ENCODE data around the gene PRR14L. TPM values are rescaled to one million over a fixed set of nuclear protein-coding genes. Genes with fewer than 3 reads are reported as not detected.

Gene PRR14L
- total and polyA plus RNA-seq, 2 donors (not counting 3 experiments of a cell fraction or from before 2014, with no cell fraction given) = 13.1 to 53.8 TPM

DNA sequence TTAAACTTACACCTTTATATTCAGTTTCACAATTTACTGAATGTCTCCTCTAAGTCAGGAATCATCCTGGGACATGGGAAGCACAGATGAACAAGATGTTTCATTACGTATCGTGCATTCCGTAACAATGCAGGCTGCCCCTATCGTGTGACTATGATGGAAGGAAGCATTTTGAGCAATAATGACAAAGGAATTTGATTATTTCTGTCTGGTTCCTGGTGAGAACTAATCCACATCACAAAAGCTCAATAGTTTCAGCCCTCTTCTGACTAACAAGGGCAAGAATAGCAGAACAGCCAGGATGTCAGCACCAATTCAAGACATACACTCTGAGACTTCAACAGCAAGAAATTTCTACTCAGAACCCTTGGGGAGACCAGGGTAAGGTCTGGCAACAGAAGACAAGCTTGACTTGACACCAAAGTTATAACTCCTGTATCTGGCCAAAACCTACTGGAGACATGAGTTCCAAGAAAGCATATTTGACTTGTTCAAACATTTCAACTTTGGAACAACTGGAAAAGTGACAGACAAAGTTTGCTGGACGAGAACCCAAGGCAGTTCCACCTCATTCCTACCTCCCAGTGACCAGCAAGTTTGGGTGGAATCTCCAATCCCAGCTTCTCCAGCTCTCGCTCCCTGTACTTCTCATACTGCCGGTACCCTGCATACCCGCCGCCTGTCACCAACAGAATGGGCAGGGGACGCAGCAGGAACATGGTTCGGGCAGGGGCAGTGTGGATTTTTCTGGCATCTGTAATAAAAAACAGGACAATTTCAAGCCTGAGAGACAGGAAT lies 102.2 kb downstream of the PRR14L start:
- BruUV-seq (replicated peaks) = TSS peak; percentile 74
- FAIRE-seq (peak; percentile 79), DNase-seq (ENCODE audit: low read depth, low spot score) (peak; percentile 71)
- H3K79me2 ChIP-seq (ENCODE audit: control insufficient read depth, insufficient read depth, low read length) = peaks cover 24% of the 10 kb centered on the region
- peaks cover 0 to 2% of the 10 kb centered on the region in 2 experiments for H3K36me3 ChIP-seq (ENCODE audit: control insufficient read depth in 2 of 2, extremely low read depth in 1 of 2, insufficient read depth in 2 of 2, low read length in 2 of 2)
- peaks cover 31% of the 10 kb centered on the region for H3K4me1 ChIP-seq (ENCODE audit: control insufficient read depth, extremely low read depth, insufficient read depth, low read length)
- ChIA-PET CTCF (interaction anchor here (1.1 kb wide), 1 partner anchor 9 kb away, joined by 4 read pairs; no protein-coding TSS in a partner anchor), POLR2A (interaction anchor here (1.0 kb wide), 1 partner anchor 17 kb away, joined by 3 read pairs; no protein-coding TSS in a partner anchor)
- no peaks in the 10 kb centered on the region for H3K9me3 ChIP-seq (replicated peaks; ENCODE audit: control insufficient read depth, insufficient read depth, low read length)
- peak overlapping the region; percentile 97 for H3K27ac ChIP-seq (ENCODE audit: insufficient read depth, low read depth, low read length)
- TF ChIP-seq JUN (IDR thresholded peaks at IDR 0.05; ENCODE audit: borderline replicate concordance, insufficient read depth, insufficient read length, low read depth) (peak; percentile 53), EZH2 (IDR thresholded peaks at IDR 0.05; ENCODE audit: borderline replicate concordance, low read depth, low read length, severe bottlenecking) (no peak)
- H2AFZ ChIP-seq (ENCODE audit: low read depth, low read length) = no peak overlapping the region
- H3K4me3 ChIP-seq (replicated peaks in 1 of 3; ENCODE audit: insufficient read depth in 1 of 3, low read depth in 1 of 3, low read length in 3 of 3) = no peak overlapping the region
- H3K9me1 ChIP-seq (replicated peaks; ENCODE audit: control insufficient read depth, extremely low read depth, insufficient read depth, low read length) = no peaks in the 10 kb centered on the region
- peak overlapping the region; percentile 19 for H3K4me2 ChIP-seq (ENCODE audit: insufficient read depth, low read length)
- peak overlapping the region; percentile 63 for H3K9ac ChIP-seq (replicated peaks; ENCODE audit: extremely low read depth, insufficient read depth, low read length)
- dilution Hi-C loops (cut with MboI; ENCODE audit: extremely low pct_ligation_motif_present, low sequenced_read_pairs) (no loop called here), intact Hi-C loops (cut with micrococcal nuclease) (no loop called here)
- H3K27me3 ChIP-seq (ENCODE audit: control insufficient read depth in 2 of 2, insufficient read depth in 2 of 2, low read length in 2 of 2) = no peaks in the 10 kb centered on the region
- H4K20me1 ChIP-seq (replicated peaks; ENCODE audit: control insufficient read depth, extremely low read depth, insufficient read depth, low read length) = no peaks in the 10 kb centered on the region

DNA sequence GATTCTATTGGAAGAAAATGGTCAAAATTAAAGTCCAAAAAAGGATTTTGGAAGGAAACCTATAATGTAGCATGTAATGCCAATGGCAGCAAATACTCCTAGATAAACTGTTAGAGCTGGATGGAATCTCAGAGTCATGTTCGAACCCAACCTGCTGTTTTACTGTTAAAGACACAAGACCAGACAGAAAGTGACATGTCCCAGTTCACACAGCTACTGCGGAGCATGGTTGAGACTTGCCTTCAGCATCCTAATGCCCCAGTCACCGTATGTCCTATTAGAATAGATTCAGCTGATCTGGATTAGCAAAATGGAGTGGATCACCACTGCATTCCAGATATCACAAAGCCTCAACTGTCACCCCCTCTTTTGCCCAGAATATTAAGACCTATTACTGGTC lies 102.9 kb downstream of the PRR14L start:
- no peaks in the 10 kb centered on the region for H3K9me1 ChIP-seq (replicated peaks; ENCODE audit: control insufficient read depth, extremely low read depth, insufficient read depth, low read length)
- H3K36me3 ChIP-seq (ENCODE audit: control insufficient read depth in 2 of 2, extremely low read depth in 1 of 2, insufficient read depth in 2 of 2, low read length in 2 of 2) = peaks cover 0 to 2% of the 10 kb centered on the region in 2 experiments
- no peak overlapping the region for H2AFZ ChIP-seq (ENCODE audit: low read depth, low read length)
- BruUV-seq (replicated peaks) = no TSS peak
- no peak overlapping the region for H3K4me3 ChIP-seq (replicated peaks in 1 of 3; ENCODE audit: insufficient read depth in 1 of 3, low read depth in 1 of 3, low read length in 3 of 3)
- peak overlapping the region; percentile 45 for H3K9ac ChIP-seq (replicated peaks; ENCODE audit: extremely low read depth, insufficient read depth, low read length)
- FAIRE-seq (no peak), DNase-seq (ENCODE audit: low read depth, low spot score) (no peak)
- ChIA-PET POLR2A (interaction anchor here (1.0 kb wide), 1 partner anchor 16 kb away, joined by 3 read pairs; no protein-coding TSS in a partner anchor), CTCF (interaction anchor here (1.1 kb wide), 1 partner anchor 10 kb away, joined by 4 read pairs; no protein-coding TSS in a partner anchor)
- dilution Hi-C loops (cut with MboI; ENCODE audit: extremely low pct_ligation_motif_present, low sequenced_read_pairs) (no loop called here), intact Hi-C loops (cut with micrococcal nuclease) (no loop called here)
- H3K27ac ChIP-seq (ENCODE audit: insufficient read depth, low read depth, low read length) = peak overlapping the region; percentile 97
- H3K9me3 ChIP-seq (replicated peaks; ENCODE audit: control insufficient read depth, insufficient read depth, low read length) = no peaks in the 10 kb centered on the region
- H3K79me2 ChIP-seq (ENCODE audit: control insufficient read depth, insufficient read depth, low read length) = peaks cover 22% of the 10 kb centered on the region
- H4K20me1 ChIP-seq (replicated peaks; ENCODE audit: control insufficient read depth, extremely low read depth, insufficient read depth, low read length) = no peaks in the 10 kb centered on the region
- no peaks in the 10 kb centered on the region for H3K27me3 ChIP-seq (ENCODE audit: control insufficient read depth in 2 of 2, insufficient read depth in 2 of 2, low read length in 2 of 2)
- H3K4me2 ChIP-seq (ENCODE audit: insufficient read depth, low read length) = peak overlapping the region; percentile 19
- H3K4me1 ChIP-seq (ENCODE audit: control insufficient read depth, extremely low read depth, insufficient read depth, low read length) = peaks cover 31% of the 10 kb centered on the region
- TF ChIP-seq EZH2 (IDR thresholded peaks at IDR 0.05; ENCODE audit: borderline replicate concordance, low read depth, low read length, severe bottlenecking) (no peak), POLR2AphosphoS5 (IDR thresholded peaks at IDR 0.05; ENCODE audit: insufficient read depth, low read depth, low read length) (no peak), JUN (IDR thresholded peaks at IDR 0.05; ENCODE audit: borderline replicate concordance, insufficient read depth, insufficient read length, low read depth) (no peak)
- TF ChIP-seq, protein P1, sequence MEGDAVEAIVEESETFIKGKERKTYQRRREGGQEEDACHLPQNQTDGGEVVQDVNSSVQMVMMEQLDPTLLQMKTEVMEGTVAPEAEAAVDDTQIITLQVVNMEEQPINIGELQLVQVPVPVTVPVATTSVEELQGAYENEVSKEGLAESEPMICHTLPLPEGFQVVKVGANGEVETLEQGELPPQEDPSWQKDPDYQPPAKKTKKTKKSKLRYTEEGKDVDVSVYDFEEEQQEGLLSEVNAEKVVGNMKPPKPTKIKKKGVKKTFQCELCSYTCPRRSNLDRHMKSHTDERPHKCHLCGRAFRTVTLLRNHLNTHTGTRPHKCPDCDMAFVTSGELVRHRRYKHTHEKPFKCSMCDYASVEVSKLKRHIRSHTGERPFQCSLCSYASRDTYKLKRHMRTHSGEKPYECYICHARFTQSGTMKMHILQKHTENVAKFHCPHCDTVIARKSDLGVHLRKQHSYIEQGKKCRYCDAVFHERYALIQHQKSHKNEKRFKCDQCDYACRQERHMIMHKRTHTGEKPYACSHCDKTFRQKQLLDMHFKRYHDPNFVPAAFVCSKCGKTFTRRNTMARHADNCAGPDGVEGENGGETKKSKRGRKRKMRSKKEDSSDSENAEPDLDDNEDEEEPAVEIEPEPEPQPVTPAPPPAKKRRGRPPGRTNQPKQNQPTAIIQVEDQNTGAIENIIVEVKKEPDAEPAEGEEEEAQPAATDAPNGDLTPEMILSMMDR (IDR thresholded peaks at IDR 0.05; ENCODE audit: extremely low read depth in 1 of 2, insufficient read depth in 1 of 2, low read depth in 1 of 2, low read length in 2 of 2) = no peak

All from endothelial cell of umbilical vein (primary cell).